GM18507 (cell line): ENCODE data around the gene PPM1M.

ENCODE experiments used
- DNase-seq: peaks from one replicate; pipeline ENCODE4 v3.0.0; 2011; ENCODE audit warnings: low read depth; ENCODE audit not compliant: insufficient read length; ENCODE audit errors: extremely low spot score
- FAIRE-seq: peaks from 2 replicates; lab custom pipeline; 2011; peaks lifted over from hg19 to GRCh38; lab: Jason Lieb, UNC

Gene PPM1M

DNA sequence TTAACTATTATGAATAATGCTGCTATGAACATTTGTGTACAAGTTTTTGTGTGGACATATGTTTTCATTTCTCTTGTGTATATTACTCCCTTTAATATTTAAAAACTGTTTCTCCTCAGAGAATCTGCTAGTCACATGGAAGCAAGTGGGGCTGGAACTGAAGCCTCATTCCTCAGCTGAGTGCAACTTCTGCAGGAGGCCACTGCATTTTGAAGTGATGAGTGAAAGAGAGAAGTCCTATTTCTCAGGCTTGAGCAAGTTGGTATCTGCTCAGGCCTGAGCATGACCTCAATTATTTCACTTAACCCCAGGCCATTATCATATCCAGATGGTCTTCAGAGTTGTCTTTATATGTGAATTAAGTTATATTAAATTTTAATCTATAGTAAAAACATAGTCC lies 31.7 kb upstream of the PPM1M start:
- FAIRE-seq (no peak), DNase-seq (no peak)

- no peak for DNase-seq
- FAIRE-seq = no peak
Observed at GRCh38 chr3:52215351-52215750, 30.2 kb upstream of the PPM1M start.

GRCh38 chr3:52216585-52217408 lies 28.8 kb upstream of the PPM1M start:
- FAIRE-seq = no peak
- no peak for DNase-seq

DNA sequence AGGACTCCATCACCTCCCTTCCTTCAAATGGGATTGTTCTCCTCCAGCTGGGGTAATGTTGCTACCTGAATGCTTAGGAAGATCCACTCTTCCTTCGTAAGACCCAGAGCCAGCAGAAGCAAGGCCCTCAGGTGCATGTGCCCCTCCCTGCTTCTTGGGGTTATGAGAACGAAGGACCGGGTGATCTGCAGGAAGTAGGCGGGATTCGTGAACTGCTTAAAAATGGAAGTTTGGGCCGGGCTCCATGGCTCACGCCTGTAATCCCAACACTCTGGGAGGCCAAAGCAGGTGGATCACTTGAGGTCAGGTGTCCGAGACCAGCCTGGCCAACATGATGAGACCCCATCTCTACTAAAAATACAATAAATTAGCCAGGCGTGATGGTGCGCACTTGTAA lies 28.2 kb upstream of the PPM1M start:
- no peak for DNase-seq

DNA sequence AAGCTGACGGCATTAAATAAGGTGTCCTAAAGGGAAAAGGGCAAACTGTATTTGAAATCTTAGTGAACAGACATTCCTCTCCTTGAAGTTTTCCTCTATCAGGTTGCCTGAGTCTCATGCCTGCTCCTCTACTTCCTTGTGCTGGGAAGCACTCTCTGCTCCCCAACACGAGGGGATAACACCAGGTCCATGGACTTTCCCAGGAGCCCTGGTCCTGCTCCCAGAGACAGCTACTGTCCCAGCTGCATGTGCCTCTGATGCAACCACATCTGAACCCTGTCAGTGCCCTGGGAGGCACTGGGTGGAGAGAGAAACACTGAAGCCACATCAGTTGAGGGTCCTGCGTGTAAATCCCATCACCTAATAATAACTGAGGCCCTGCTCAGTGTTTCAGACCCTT lies 27.5 kb upstream of the PPM1M start:
- DNase-seq (no peak), FAIRE-seq (no peak)

More for the DNA sequence above, 28.2 kb upstream of the PPM1M start:
- no peak for FAIRE-seq

GRCh38 chr3:52218454-52218853 lies 27.1 kb upstream of the PPM1M start:
- no peak for DNase-seq
- no peak for FAIRE-seq

DNA sequence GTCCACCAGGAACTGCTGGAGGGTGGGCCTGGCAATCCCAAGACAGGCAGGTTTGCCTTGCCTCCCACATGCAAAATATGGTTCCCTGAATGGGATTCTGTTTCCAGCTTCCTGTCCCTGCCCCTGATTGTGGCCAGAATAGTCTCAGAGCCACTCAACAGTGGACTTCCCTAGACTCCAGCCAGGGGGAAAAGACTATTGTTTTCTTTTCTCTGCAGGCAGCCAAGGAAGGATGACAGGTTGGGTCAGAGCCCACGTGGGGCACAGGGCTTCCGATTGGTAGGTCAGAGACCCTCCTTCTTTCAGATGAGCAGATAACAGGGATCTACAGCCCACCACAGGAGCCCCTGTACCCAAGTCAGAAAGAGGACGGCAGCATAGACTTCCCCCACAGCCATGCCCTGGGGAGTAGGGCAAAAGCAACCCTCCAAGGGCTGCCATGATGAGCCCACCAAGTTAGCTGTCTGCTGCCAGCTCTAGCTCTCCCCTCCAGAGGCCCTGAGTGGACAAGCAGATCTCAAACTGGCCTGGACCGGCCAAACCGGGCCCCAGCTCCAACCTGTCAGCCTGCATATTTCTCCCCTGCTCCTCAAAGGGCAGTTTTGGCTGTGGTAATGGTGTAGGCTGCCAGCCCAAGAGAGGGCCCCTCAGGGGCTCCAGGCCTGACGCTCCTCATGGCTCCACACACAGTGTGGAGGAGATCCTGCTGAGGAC lies 26.5 kb upstream of the PPM1M start:
- DNase-seq (no peak), FAIRE-seq (no peak)

- DNase-seq (no peak), FAIRE-seq (peak; percentile 92)
Observed at GRCh38 chr3:52220380-52221026, 25.1 kb upstream of the PPM1M start.

DNA sequence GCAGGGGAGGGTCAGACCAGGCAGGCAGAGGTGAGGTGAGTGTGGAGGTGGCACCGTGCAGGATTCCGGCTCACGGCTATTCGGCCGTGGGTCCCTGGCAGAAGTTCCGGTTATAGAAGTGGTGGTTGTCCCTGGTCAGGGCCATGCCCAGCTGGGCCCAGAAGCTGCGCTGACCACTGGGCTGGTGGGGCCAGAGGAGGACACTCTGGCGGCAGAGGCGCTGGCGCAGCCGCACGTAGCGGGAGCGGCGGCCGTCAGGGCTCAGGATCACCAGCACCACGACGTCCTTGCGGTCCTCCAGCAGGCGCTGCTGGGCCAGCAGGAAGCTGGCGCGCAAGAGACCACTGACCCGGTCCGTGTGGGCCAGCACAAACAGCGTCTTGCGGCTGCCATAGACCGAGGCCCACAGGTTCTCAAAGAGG lies 24.4 kb upstream of the PPM1M start:
- DNase-seq = no peak
- FAIRE-seq = no peak

GRCh38 chr3:52221563-52222318 lies 23.8 kb upstream of the PPM1M start:
- DNase-seq (no peak), FAIRE-seq (no peak)

DNA sequence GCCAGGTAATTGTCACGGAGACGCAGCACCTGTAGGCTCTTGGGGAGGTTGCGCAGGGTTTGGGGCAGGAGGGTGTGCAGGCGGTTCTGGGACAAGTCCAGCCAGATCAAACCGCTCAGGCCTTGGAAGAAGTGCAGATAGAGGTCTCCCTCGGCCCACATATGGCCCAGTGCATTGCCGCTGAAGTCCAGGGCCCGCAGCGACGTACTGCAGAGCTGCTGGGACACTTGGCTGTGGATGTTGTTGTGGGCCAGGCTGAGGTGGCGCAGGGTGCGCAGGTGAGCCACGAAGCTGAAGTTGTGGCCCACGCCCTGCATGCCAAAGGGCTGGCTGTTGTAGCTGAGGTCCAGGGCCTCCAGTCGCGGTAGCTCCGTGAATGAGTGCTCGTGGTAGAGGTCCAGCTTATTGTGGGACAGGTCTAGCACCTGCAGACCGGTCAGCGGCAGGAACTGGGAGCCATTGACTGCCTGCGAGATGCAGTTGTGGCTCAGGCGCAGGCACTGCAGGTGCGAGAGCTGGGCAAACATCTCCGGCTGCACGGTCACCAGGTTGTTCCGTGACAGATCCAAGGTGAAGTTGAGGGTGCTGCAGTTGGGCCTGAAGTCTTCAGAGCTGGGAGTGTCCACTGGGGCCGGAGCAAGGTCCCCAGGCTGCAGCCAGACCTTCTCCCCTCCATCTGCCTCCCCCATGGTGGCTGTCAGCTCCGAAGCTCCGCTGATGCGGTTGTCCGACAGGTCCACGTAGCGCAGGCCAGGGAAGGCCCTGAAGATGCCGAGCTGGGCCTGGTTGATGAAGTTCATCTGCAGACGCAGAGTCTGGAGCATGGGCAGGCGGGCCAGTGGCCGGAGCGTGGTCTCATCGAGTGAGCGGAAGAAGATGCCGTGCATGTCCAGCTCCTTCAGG lies 23.0 kb upstream of the PPM1M start:
- DNase-seq = no peak
- FAIRE-seq = no peak

- DNase-seq (no peak), FAIRE-seq (no peak)
Observed at GRCh38 chr3:52223449-52224408, 21.8 kb upstream of the PPM1M start.

DNA sequence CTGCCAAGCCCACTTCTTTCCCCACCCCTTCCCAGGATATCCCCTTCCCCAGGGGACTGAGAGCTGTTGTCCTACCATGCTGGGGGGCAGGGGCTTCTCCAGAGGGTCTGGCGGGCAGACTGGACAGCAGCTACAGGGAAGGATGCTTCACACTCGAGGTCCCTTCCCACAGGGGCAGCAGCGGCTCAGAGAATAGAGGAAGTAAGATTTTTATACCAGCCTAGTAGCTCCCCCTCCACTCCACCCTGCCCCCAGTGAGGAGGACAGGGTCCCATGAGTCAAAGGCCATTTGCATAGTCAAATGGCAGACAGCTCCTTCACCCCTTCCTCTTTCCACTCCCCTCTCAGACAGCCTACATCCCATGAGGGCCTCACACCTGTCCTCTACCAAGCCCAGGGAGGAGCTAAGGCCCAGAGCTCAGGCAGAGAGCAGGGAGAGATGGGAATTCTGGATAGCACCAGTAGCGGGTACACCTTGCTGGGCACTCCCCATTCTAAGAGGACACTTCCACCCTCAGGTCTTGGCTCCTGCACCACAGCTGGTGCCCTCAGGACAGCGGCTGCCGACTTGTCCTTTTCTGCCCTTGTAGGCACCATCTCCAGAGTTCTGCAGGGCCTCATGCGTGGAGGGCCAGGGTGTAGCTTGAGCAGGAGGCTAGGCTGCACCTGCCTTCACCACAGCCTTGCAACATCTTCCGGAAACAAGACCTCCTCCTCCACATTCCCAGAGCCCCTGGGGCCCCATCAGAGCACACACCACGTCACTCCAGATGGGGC lies 19.9 kb upstream of the PPM1M start, which contains the start of gene TLR9:
TLR9 (minus strand) TSS at position 194 of the 777 bp plus-strand sequence; CDS start at position 78, 116 bp downstream.
- peak; percentile 98 for FAIRE-seq
- no peak for DNase-seq

- DNase-seq = no peak
- no peak for FAIRE-seq
Observed at GRCh38 chr3:52226229-52226817, 19.2 kb upstream of the PPM1M start.

DNA sequence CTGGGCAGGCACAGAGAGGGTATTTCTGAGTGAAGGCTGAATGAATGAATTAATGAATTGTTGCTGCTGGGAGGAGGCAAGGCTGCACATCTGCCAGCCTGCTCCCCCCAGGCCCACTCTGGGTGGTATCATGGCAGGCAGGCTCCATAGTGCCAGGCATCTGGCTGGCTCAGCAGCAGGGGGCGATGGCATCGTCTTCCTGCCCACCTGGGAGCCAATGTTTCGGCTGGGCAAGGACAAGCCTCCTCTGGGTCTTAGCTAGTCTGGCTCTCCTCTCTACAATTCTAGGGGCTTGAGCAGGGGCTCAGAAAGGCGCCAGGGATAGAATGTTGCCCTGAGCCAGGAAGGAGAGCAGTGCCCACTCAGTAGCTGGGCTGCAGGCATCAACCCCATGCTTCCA lies 18.4 kb upstream of the PPM1M start:
- DNase-seq = no peak
- FAIRE-seq = no peak

DNA sequence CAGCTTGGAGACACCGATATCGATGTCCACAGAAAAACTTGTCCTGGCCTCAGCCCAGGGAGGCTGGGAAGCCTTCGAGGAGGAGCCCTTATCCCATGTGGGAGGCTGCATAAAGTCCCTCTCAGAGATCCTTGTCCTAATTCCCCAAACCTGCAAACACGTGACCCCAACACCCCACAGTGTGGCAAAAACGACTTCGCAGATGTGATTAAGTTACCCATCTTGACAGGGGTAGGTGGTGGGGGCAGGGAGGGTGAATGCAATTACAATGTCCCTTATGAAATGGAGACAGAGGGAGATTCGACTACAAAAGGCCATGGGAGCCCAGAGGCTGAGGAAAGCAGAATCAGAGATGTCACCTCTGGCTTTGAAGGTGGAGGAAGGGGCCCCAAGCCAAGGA lies 17.8 kb upstream of the PPM1M start:
- DNase-seq (no peak), FAIRE-seq (no peak)

- FAIRE-seq = no peak
Observed at GRCh38 chr3:52228266-52228665, 17.3 kb upstream of the PPM1M start.

More at GRCh38 chr3:52228266-52228665, 17.3 kb upstream of the PPM1M start:
- no peak for DNase-seq
